NT2/D1 (cell line): ENCODE measurements around the gene EZH2.

ENCODE experiments used
- SUZ12 ChIP-seq: IDR thresholded peaks from 2 replicates; pipeline ENCODE4 v1.6.1; 2011; ENCODE audit not compliant: insufficient read length, insufficient read depth; ENCODE audit errors: extremely low read depth
- YY1 ChIP-seq: IDR thresholded peaks from 2 replicates; pipeline ENCODE4 v1.6.1; 2011; ENCODE audit not compliant: insufficient read length, insufficient read depth
- ZNF274 ChIP-seq: IDR thresholded peaks from 2 replicates; pipeline ENCODE4 v1.6.1; 2011; ENCODE audit warnings: mild to moderate bottlenecking, low read depth, low read length

DNA sequence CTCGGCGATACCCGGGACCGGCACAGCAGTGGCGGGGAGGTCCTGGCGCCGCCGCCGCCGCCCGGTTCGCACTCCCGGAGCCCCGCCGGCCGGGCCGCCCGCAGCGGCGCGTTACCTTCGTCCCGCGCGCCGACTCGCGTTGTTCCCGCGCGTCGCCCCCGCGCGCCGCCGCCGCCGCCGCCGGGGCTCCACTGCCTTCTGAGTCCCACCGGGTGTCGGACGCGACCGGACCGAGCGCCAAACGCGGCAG lies at the start of gene EZH2:
- TF ChIP-seq YY1: no peak
- TF ChIP-seq ZNF274: no peak
- no peak for TF ChIP-seq SUZ12
